Activated CD8-positive, alpha-beta memory T cell treated with anti-CD3 and anti-CD28 coated beads, Interleukin-2, amount 50 U/mL, for 48 hours (primary cell): Measurements from ENCODE around the gene OR52B4.
A peak's percentile ranks its signal among the peaks of the same experiment; 100 is the strongest.
"Not testable (repeated sequence)": the region's sequence is repeated elsewhere in the genome, so short reads cannot be mapped to it uniquely, and the experiment has no call there.

Experiments used
- DNase-seq: peaks from one replicate; pipeline ENCODE4 v3.0.0-alpha.2; 2020

OR52B4 gene

GRCh38 chr11:4368286-4368685 lies at the start of gene OR52B4:
Gene OR52B4, minus strand, starts transcription at chr11:4368386. Its CDS starts 91 bp downstream, at chr11:4368295.
- no peak for DNase-seq

GRCh38 chr11:4416816-4417215 lies 48.6 kb upstream of the OR52B4 start:
- DNase-seq: no peak

- DNase-seq: no peak
Observed at GRCh38 chr11:4416306-4416705, 48.1 kb upstream of the OR52B4 start.

- DNase-seq: not testable (repeated sequence)
Observed at GRCh38 chr11:4406206-4406605, 38.0 kb upstream of the OR52B4 start.

- DNase-seq: no peak
Observed at GRCh38 chr11:4393858-4394223, 25.7 kb upstream of the OR52B4 start.

- DNase-seq: peak; percentile 82
Observed at GRCh38 chr11:4393209-4393857, 25.1 kb upstream of the OR52B4 start, which contains the start of gene TRIM21. Gene TRIM21, minus strand, starts transcription at chr11:4393702. Its CDS starts 3,293 bp downstream, at chr11:4390409.

- DNase-seq: no peak
Observed at GRCh38 chr11:4388221-4388620, 20.0 kb upstream of the OR52B4 start.

GRCh38 chr11:4385978-4386740 lies 18.0 kb upstream of the OR52B4 start:
- DNase-seq: no peak

GRCh38 chr11:4381901-4382300 lies 13.7 kb upstream of the OR52B4 start:
- no peak for DNase-seq

GRCh38 chr11:4375431-4376140 lies 7.4 kb upstream of the OR52B4 start:
- DNase-seq: no peak

- DNase-seq: no peak
Observed at GRCh38 chr11:4370166-4370565, 2.0 kb upstream of the OR52B4 start.

- not testable (repeated sequence) for DNase-seq
Observed at GRCh38 chr11:4348142-4348541, 20.0 kb downstream of the OR52B4 start.

GRCh38 chr11:4345366-4345765 lies 22.8 kb downstream of the OR52B4 start:
- DNase-seq: not testable (repeated sequence)

- not testable (repeated sequence) for DNase-seq
Observed at GRCh38 chr11:4334356-4334755, 33.8 kb downstream of the OR52B4 start.
